Ramos (cell line): ENCODE measurements around the gene TXNDC2.
"Not testable (repeated sequence)": the region's sequence is repeated elsewhere in the genome, so short reads cannot be mapped to it uniquely, and the experiment has no call there.

Experiments used
- in situ Hi-C: fragments of 300-500 bp; cut with MboI; formaldehyde crosslinking; loops from one replicate; pipeline ENCODE4 v1.14.3; 2022; ENCODE audit warnings: low sequenced_read_pairs; ENCODE audit not compliant: unreplicated experiment

The TXNDC2 gene

GRCh38 chr18:9885170-9886004 lies at the start of gene TXNDC2:
TXNDC2 (plus strand) TSS chr18:9885973; CDS start chr18:9886681, 708 bp downstream.
- in situ Hi-C loops: no loop called here

- in situ Hi-C loops: no loop called here
These were observed 47.5 kb upstream of the TXNDC2 start for GRCh38 chr18:9838144-9838877.

GRCh38 chr18:9839211-9839610 lies 46.6 kb upstream of the TXNDC2 start:
- in situ Hi-C loops: no loop called here

GRCh38 chr18:9839853-9840252 lies 45.9 kb upstream of the TXNDC2 start:
- in situ Hi-C loops: no loop called here

GRCh38 chr18:9841752-9842151 lies 44.0 kb upstream of the TXNDC2 start:
- in situ Hi-C loops: no loop called here

GRCh38 chr18:9842448-9842847 lies 43.3 kb upstream of the TXNDC2 start:
- in situ Hi-C loops: no loop called here

GRCh38 chr18:9845256-9845655 lies 40.5 kb upstream of the TXNDC2 start:
- in situ Hi-C loops: no loop called here

- in situ Hi-C loops: no loop called here
These were observed 39.4 kb upstream of the TXNDC2 start for GRCh38 chr18:9846162-9846925.

- in situ Hi-C loops: no loop called here
These were observed 37.4 kb upstream of the TXNDC2 start for GRCh38 chr18:9848170-9848879.

- in situ Hi-C loops: no loop called here
These were observed 36.1 kb upstream of the TXNDC2 start for GRCh38 chr18:9849407-9850283.

- in situ Hi-C loops: no loop called here
These were observed 35.5 kb upstream of the TXNDC2 start for GRCh38 chr18:9850309-9850708.

- in situ Hi-C loops: no loop called here
These were observed 34.3 kb upstream of the TXNDC2 start for GRCh38 chr18:9851511-9851910.

GRCh38 chr18:9852266-9853081 lies 33.3 kb upstream of the TXNDC2 start:
- in situ Hi-C loops: no loop called here

GRCh38 chr18:9854801-9855676 lies 30.7 kb upstream of the TXNDC2 start:
- in situ Hi-C loops: no loop called here

- in situ Hi-C loops: no loop called here
These were observed 30.1 kb upstream of the TXNDC2 start for GRCh38 chr18:9855681-9856080.

- in situ Hi-C loops: no loop called here
These were observed 29.7 kb upstream of the TXNDC2 start for GRCh38 chr18:9856092-9856491.

- in situ Hi-C loops: not testable (repeated sequence)
These were observed 28.2 kb upstream of the TXNDC2 start for GRCh38 chr18:9857479-9857998.
